IMR-90 (cell line): Measurements from ENCODE around the gene VAC14.
A peak's percentile ranks its signal among the peaks of the same experiment; 100 is the strongest.

Experiments
- BHLHE40 ChIP-seq: fragments of 150-350 bp; IDR thresholded peaks from 2 replicates; pipeline ENCODE4 v1.6.1; 2016; ENCODE audit warnings: mild to moderate bottlenecking, low read depth, low read length
- MAFK ChIP-seq: IDR thresholded peaks from 2 replicates; pipeline ENCODE4 v1.6.1; 2012; ENCODE audit warnings: low read depth, low read length, improper control_type of control experiment
- MAZ ChIP-seq: IDR thresholded peaks from 2 replicates; pipeline ENCODE4 v1.6.1; 2012; ENCODE audit warnings: low read depth, mild to moderate bottlenecking, low read length, improper control_type of control experiment, moderate library complexity, borderline replicate concordance
- POLR2A ChIP-seq: IDR thresholded peaks from 2 replicates; pipeline ENCODE4 v1.6.1; 2012; ENCODE audit warnings: mild to moderate bottlenecking, low read depth, low read length
- RAD21 ChIP-seq: IDR thresholded peaks from 2 replicates; pipeline ENCODE4 v1.6.1; 2012; ENCODE audit warnings: low read length, improper control_type of control experiment
- RCOR1 ChIP-seq: IDR thresholded peaks from 2 replicates; pipeline ENCODE4 v1.6.1; 2012; ENCODE audit warnings: mild to moderate bottlenecking, low read length, improper control_type of control experiment; ENCODE audit not compliant: insufficient replicate concordance
- RFX5 ChIP-seq: IDR thresholded peaks from 2 replicates; pipeline ENCODE4 v1.8.0; 2012; ENCODE audit warnings: low read depth, mild to moderate bottlenecking, low read length, moderate library complexity
- TF ChIP-seq, protein P1 (sequence below): conservative IDR thresholded peaks from 2 replicates; pipeline ENCODE4 v1.5.1; 2012; ENCODE audit warnings: mild to moderate bottlenecking, low read depth, low read length, improper control_type of control experiment

DNA sequence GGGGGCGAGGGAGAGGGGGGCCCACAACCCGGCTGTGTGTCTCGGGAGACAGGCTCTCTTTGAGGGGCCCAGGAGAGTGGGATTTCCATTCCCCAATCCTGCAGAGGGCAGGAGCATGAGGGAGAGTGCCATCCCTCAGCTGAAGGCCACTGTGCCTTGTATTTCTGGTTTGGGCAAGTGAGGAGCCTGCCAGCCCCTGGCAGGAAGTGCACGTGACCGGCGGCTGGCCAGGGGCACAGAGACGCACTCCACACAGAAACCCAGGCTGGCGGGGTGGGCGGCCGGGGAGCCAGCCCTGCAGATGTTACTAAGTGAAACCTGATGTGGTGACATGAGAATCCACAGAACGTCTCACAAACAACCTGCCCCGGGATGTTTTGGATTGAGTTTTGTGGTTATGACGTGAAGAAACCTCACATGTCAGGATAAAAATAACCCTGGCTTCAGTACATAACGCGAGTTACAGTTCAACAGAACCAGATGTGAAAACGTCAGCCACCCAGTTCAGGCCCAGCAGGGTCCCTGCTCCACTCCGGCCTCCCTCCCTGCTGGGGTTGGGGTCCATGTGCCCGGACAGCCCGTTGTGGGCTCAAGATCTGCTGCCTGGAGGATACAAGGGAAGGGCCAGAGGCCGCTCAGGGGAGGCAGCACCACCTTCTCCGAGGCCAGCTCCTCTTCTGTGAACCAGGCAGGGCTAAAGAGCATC, 63.4 kb downstream of the VAC14 start:
- no peak for TF ChIP-seq MAFK
- TF ChIP-seq, protein P1, sequence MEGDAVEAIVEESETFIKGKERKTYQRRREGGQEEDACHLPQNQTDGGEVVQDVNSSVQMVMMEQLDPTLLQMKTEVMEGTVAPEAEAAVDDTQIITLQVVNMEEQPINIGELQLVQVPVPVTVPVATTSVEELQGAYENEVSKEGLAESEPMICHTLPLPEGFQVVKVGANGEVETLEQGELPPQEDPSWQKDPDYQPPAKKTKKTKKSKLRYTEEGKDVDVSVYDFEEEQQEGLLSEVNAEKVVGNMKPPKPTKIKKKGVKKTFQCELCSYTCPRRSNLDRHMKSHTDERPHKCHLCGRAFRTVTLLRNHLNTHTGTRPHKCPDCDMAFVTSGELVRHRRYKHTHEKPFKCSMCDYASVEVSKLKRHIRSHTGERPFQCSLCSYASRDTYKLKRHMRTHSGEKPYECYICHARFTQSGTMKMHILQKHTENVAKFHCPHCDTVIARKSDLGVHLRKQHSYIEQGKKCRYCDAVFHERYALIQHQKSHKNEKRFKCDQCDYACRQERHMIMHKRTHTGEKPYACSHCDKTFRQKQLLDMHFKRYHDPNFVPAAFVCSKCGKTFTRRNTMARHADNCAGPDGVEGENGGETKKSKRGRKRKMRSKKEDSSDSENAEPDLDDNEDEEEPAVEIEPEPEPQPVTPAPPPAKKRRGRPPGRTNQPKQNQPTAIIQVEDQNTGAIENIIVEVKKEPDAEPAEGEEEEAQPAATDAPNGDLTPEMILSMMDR: no peak
- peak; percentile 86 for TF ChIP-seq POLR2A
- TF ChIP-seq BHLHE40: peak; percentile 98
- peak; percentile 82 for TF ChIP-seq RCOR1
- 0 out of 2 replicates have a peak, but pooled peaks have one; percentile 26 for TF ChIP-seq RAD21
- TF ChIP-seq MAZ: peak; percentile 76
- TF ChIP-seq RFX5: no peak
